SK-N-SH (cell line): ENCODE results near the gene AP3S2. TPM values are rescaled to one million over a fixed set of nuclear protein-coding genes. Genes with fewer than 3 reads are reported as not detected.
"Not testable (repeated sequence)": the region's sequence is repeated elsewhere in the genome, so short reads cannot be mapped to it uniquely, and the experiment has no call there.

Source experiments
- CTCF ChIA-PET: fragments of 300-600, 350-600 bp; formaldehyde crosslinking; extraction: SDS; loops from one replicate; lab custom pipeline; 2021; lab: Yijun Ruan, JAX
- POLR2A ChIA-PET: fragments of 350-600 bp; sonication (Branson Sonifier 250); formaldehyde crosslinking; extraction: SDS; loops from one replicate; lab custom pipeline; 2020; ENCODE audit warnings: antibody characterized with exemption, inconsistent platforms; lab: Yijun Ruan, JAX
- DNase-seq: peaks from one replicate; pipeline ENCODE4 v3.0.0; 2012
- H2AFZ ChIP-seq: fragments of 200-600 bp; sonication (generic); 2 replicates; pipeline ENCODE4 v1.8.1; 2016; ENCODE audit warnings: antibody characterized with exemption, mild to moderate bottlenecking, low read depth
- H3F3A ChIP-seq: fragments of 200-600 bp; sonication (generic); replicated peaks from 2 replicates; pipeline ENCODE3; 2016; ENCODE audit warnings: antibody characterized with exemption, mild to moderate bottlenecking; ENCODE audit not compliant: insufficient read depth
- H3K27ac ChIP-seq, 2 experiments: fragments of 200-500 bp in 1 of 2; fragments of 200-600 bp in 1 of 2; sonication (Bioruptor generic) in 1 of 2; sonication (generic), shearing (Covaris generic) in 1 of 2; 2 replicates each; pipeline versions ENCODE4 v1.5.1 to v1.6.1; 2014 to 2016; ENCODE audit warnings: low read depth in 2 of 2, inconsistent platforms in 1 of 2, low read length in 1 of 2, mild to moderate bottlenecking in 1 of 2, mixed read lengths in 1 of 2
- H3K27me3 ChIP-seq: fragments of 200-600 bp; sonication (generic), shearing (Covaris generic); 2 replicates; pipeline ENCODE4 v1.6.1; 2016; ENCODE audit warnings: mixed run types; ENCODE audit not compliant: insufficient read depth
- H3K36me3 ChIP-seq, 2 experiments: fragments of 200-500 bp in 1 of 2; fragments of 200-600 bp in 1 of 2; sonication (Bioruptor generic) in 1 of 2; sonication (generic) in 1 of 2; replicated peaks in 1 of 2; 2 replicates each; pipeline versions ENCODE3 to v1.5.1; 2014 to 2016; ENCODE audit warnings: low read length in 1 of 2, mild to moderate bottlenecking in 1 of 2; ENCODE audit not compliant: insufficient read depth in 2 of 2, control insufficient read depth in 1 of 2
- H3K4me1 ChIP-seq, 2 experiments: fragments of 200-500 bp in 1 of 2; fragments of 200-600 bp in 1 of 2; sonication (Bioruptor generic) in 1 of 2; sonication (generic), shearing (Covaris generic) in 1 of 2; 2 replicates each; pipeline versions ENCODE4 v1.5.1 to v1.6.1; 2014 to 2016; ENCODE audit warnings: low read depth in 1 of 2, low read length in 1 of 2, mixed run types in 1 of 2; ENCODE audit not compliant: insufficient read depth in 2 of 2, control insufficient read depth in 1 of 2
- H3K4me2 ChIP-seq: fragments of 200-600 bp; sonication (generic), shearing (Covaris generic); 2 replicates; pipeline ENCODE4 v1.6.1; 2017; ENCODE audit warnings: mixed run types
- H3K4me3 ChIP-seq, 2 experiments: fragments of 200-500 bp in 1 of 2; fragments of 200-600 bp in 1 of 2; sonication (Bioruptor generic) in 1 of 2; sonication (generic), shearing (Covaris generic) in 1 of 2; 2 replicates each; pipeline versions ENCODE4 v1.5.1 to v1.8.1; 2014 to 2016; ENCODE audit warnings: low read depth in 2 of 2, inconsistent platforms in 1 of 2, low read length in 1 of 2, mild to moderate bottlenecking in 1 of 2, mixed read lengths in 1 of 2, moderate library complexity in 1 of 2
- H3K79me2 ChIP-seq: fragments of 200-600 bp; sonication (generic); 2 replicates; pipeline ENCODE4 v1.8.1; 2017; ENCODE audit warnings: mild to moderate bottlenecking; ENCODE audit not compliant: insufficient read depth
- H3K9ac ChIP-seq: fragments of 200-600 bp; sonication (generic); 2 replicates; pipeline ENCODE4 v1.6.1; 2017; ENCODE audit warnings: mixed run types
- H3K9me2 ChIP-seq: fragments of 200-600 bp; sonication (generic); 2 replicates; pipeline ENCODE4 v1.6.1; 2017; ENCODE audit warnings: mixed run types
- H3K9me3 ChIP-seq: fragments of 200-600 bp; sonication (generic); 2 replicates; pipeline ENCODE4 v1.6.1; 2017; ENCODE audit warnings: mixed run types, mild to moderate bottlenecking, moderate library complexity
- H4K20me1 ChIP-seq: fragments of 200-600 bp; sonication (generic); 2 replicates; pipeline ENCODE4 v1.6.1; 2017; ENCODE audit warnings: mild to moderate bottlenecking, mixed run types; ENCODE audit not compliant: insufficient read depth
- EZH2phosphoT487 ChIP-seq: fragments of 200-600 bp; sonication (generic); IDR thresholded peaks from 2 replicates; pipeline ENCODE4 v1.6.1; 2017; ENCODE audit warnings: low read depth, mixed run types, mild to moderate bottlenecking, antibody characterized with exemption, moderate library complexity, borderline replicate concordance
- JUND ChIP-seq: IDR thresholded peaks from 2 replicates; pipeline ENCODE4 v1.4.0; 2012
- NRF1 ChIP-seq: IDR thresholded peaks from 2 replicates; pipeline ENCODE4 v1.6.1; 2012; ENCODE audit warnings: low read depth, mild to moderate bottlenecking, low read length
- WGBS: methylation state at CpG from one replicate; pipeline ENCODE4 v1.1.6; 2017; ENCODE audit warnings: low lambda C conversion rate; 5-methylcytosine and 5-hydroxymethylcytosine counted together
- polyA plus RNA-seq, 3 experiments: library from polyadenylated mRNA; depleted of rRNA; stranded (reverse); fragments of >200 nt; gene quantifications; 2 replicates each; pipeline ENCODE4 v1.2.3, GENCODE V29; 2012
- TF ChIP-seq, protein P1 (sequence below): fragments of 150-350 bp; IDR thresholded peaks from 2 replicates; pipeline ENCODE4 v1.6.1; 2017; ENCODE audit warnings: antibody characterized with exemption, low read length, low read depth, borderline replicate concordance
- TF ChIP-seq, protein P2 (sequence below): IDR thresholded peaks from 2 replicates; pipeline ENCODE4 v1.4.0; 2012; ENCODE audit warnings: low read depth
- TF ChIP-seq, protein P3 (sequence below): IDR thresholded peaks from 2 replicates; pipeline ENCODE4 v1.4.0; 2012; ENCODE audit warnings: low read depth, borderline replicate concordance

The AP3S2 gene
- polyA plus RNA-seq, 1 of the 3 experiments (the other 2 are of a cell fraction), result 11.9 TPM

DNA sequence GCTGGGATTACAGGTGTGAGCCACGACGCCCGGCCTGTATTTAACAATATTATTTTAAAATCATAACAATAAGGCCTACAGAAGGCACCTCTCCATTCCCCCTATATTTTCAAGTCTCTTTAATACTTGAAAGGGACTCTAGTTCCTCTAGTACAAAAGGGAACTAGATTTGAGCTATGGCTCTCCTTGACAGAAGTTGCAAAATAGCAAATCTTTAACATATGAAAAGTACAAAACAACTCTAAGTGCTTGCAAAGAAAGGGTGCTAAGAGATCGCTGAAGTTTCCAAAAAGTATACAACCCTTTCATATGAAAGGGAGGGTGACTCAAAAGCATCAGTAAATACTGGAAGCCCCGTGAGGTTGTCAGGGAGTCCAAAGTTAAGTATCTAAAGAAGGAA lies 23.8 kb downstream of the AP3S2 start:
- no peak for DNase-seq
- Histone ChIP-seq H3K27ac (no peak overlapping the region), H3F3A (no peaks in the 10 kb centered on the region), H2AFZ (no peak overlapping the region), H4K20me1 (no peaks in the 10 kb centered on the region), H3K79me2 (no peaks in the 10 kb centered on the region), H3K36me3 (peaks cover 31 to 35% of the 10 kb centered on the region in 2 experiments), H3K4me2 (no peak overlapping the region), H3K4me3 (no peak overlapping the region), H3K4me1 (no peaks in the 10 kb centered on the region), H3K27me3 (no peaks in the 10 kb centered on the region), H3K9me3 (no peaks in the 10 kb centered on the region), H3K9ac (no peak overlapping the region), H3K9me2 (no peaks in the 10 kb centered on the region)
- ChIA-PET POLR2A (no interaction called here), CTCF (interaction anchor here (1.0 kb wide), 1 partner anchor 109 kb away, joined by 4 read pairs; no protein-coding TSS in a partner anchor)
- 94% methylated on average over 5 of the region's 5 CpGs for WGBS
- TF ChIP-seq, protein P1, sequence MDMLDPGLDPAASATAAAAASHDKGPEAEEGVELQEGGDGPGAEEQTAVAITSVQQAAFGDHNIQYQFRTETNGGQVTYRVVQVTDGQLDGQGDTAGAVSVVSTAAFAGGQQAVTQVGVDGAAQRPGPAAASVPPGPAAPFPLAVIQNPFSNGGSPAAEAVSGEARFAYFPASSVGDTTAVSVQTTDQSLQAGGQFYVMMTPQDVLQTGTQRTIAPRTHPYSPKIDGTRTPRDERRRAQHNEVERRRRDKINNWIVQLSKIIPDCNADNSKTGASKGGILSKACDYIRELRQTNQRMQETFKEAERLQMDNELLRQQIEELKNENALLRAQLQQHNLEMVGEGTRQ, result no peak
- no peak for TF ChIP-seq NRF1
- TF ChIP-seq, protein P2, sequence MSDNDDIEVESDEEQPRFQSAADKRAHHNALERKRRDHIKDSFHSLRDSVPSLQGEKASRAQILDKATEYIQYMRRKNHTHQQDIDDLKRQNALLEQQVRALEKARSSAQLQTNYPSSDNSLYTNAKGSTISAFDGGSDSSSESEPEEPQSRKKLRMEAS, result no peak

DNA sequence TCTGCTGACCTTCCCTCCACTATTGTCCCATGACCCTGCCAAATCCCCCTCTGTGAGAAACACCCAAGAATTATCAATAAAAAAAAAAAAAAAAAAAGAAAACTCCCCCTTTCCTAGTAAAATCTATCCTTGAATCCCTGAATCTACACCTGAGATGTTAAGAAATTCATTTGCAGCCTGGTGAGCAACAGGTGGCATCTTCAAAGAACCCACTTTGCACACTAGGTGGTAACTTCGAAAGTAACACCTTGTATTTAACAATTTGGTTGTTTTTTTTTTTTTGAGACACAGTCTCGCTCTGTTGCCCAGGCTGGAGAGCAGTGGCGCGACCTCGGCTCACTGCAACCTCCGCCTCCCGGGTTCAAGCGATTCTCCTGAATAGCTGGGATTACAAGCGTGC lies 24.3 kb downstream of the AP3S2 start:
- DNase-seq, H3K27ac ChIP-seq, H3K9me2 ChIP-seq, H3F3A ChIP-seq, POLR2A ChIA-PET, H3K9me3 ChIP-seq, H3K4me3 ChIP-seq, H4K20me1 ChIP-seq, H3K9ac ChIP-seq, H3K27me3 ChIP-seq, H3K4me1 ChIP-seq, H3K4me2 ChIP-seq, H3K79me2 ChIP-seq, H2AFZ ChIP-seq: not testable (repeated sequence)
- CTCF ChIA-PET, result interaction anchor here (1.0 kb wide), 1 partner anchor 109 kb away, joined by 4 read pairs; no protein-coding TSS in a partner anchor
- 97% methylated on average over 9 of the region's 9 CpGs for WGBS
- peaks cover 34 to 35% of the 10 kb centered on the region in 2 experiments for H3K36me3 ChIP-seq

DNA sequence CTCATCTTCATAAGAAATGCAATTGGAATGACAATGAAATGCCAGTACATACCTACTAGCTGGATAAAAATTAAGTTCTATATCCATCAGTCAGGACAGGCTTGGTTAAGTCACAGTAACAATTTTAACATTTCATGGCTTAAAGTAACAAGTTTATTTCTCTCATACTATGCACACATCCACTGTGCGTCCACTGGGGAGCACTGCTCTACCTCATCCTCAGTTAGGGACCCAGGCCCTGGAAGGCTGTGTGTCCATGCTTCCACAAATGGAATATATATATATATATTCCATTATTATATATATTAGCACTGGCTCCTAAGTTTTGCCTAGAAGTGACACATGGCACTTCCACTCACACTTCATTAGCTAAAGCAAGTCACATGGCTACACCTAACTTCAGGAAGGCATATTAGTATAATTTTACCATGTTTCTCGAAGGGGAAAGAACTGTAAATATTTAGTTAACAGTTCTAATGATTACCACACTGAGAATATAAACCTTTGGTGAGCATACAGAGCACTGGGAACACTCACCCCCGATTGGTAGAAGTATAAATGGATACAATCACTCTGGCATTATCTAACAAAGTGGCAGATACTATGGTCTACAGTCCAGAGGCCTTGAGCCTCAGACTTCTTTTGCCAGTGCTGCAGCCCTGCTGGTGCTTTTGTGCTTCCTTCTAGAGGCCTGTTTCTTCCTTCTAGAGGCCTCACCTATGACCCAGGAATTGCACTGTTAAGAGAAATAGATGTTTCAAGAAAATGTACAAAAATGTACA lies 28.6 kb downstream of the AP3S2 start:
- 78% methylated on average over 3 of the region's 3 CpGs for WGBS
- no peaks in the 10 kb centered on the region for H3K79me2 ChIP-seq
- CTCF ChIA-PET, result interaction anchor here (1.1 to 3.9 kb wide), 4 partner anchors 9 to 104 kb away, joined by 3 to 20 read pairs (median 7); no protein-coding TSS in a partner anchor
- no peaks in the 10 kb centered on the region for H3F3A ChIP-seq
- no peak for DNase-seq
- H3K4me3 ChIP-seq, result no peak overlapping the region
- peaks cover 39 to 46% of the 10 kb centered on the region in 2 experiments for H3K36me3 ChIP-seq
- H3K9ac ChIP-seq, result no peak overlapping the region
- no peaks in the 10 kb centered on the region for H3K9me3 ChIP-seq
- no peaks in the 10 kb centered on the region for H3K27me3 ChIP-seq
- H3K4me1 ChIP-seq, result peaks cover 0 to 2% of the 10 kb centered on the region in 2 experiments; a peak in 1 of 4 replicates
- TF ChIP-seq, protein P3, sequence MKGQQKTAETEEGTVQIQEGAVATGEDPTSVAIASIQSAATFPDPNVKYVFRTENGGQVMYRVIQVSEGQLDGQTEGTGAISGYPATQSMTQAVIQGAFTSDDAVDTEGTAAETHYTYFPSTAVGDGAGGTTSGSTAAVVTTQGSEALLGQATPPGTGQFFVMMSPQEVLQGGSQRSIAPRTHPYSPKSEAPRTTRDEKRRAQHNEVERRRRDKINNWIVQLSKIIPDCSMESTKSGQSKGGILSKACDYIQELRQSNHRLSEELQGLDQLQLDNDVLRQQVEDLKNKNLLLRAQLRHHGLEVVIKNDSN, result no peak
- TF ChIP-seq EZH2phosphoT487, result no peak
- no peak for TF ChIP-seq JUND
- H2AFZ ChIP-seq, result no peak overlapping the region
- no peaks in the 10 kb centered on the region for H4K20me1 ChIP-seq
- POLR2A ChIA-PET, result no interaction called here
- no peak overlapping the region for H3K27ac ChIP-seq
- no peak overlapping the region for H3K4me2 ChIP-seq
- no peaks in the 10 kb centered on the region for H3K9me2 ChIP-seq
